Retina (tissue), 1 donor: ENCODE data around the gene BCR.

Experiments used
- DNase-seq: peaks from one replicate; pipeline ENCODE4 v3.0.0-alpha.2; 2016

The BCR gene

GRCh38 chr22:23178512-23179254 is 1.6 kb upstream of the BCR start:
- DNase-seq: peak; percentile 89

- DNase-seq: peak; percentile 72
Observed at GRCh38 chr22:23179381-23180299, 669 bp upstream of the BCR start.

GRCh38 chr22:23180893-23181720 is 798 bp downstream of the BCR start:
- peak; percentile 62 for DNase-seq

GRCh38 chr22:23181721-23182308 is 1.5 kb downstream of the BCR start:
- no peak for DNase-seq

- DNase-seq: no peak
Observed at GRCh38 chr22:23182309-23183060, 2.2 kb downstream of the BCR start.

GRCh38 chr22:23183061-23183698 is 2.9 kb downstream of the BCR start:
- DNase-seq: peak; percentile 64

GRCh38 chr22:23184100-23184763 is 3.9 kb downstream of the BCR start:
- DNase-seq: no peak

- DNase-seq: peak; percentile 62
Observed at GRCh38 chr22:23184764-23185113, 4.4 kb downstream of the BCR start.

GRCh38 chr22:23187211-23187610 is 6.9 kb downstream of the BCR start:
- no peak for DNase-seq

- DNase-seq: no peak
Observed at GRCh38 chr22:23187871-23188700, 7.8 kb downstream of the BCR start.

GRCh38 chr22:23190526-23190925 is 10.2 kb downstream of the BCR start:
- DNase-seq: no peak

GRCh38 chr22:23192133-23192532 is 11.8 kb downstream of the BCR start:
- DNase-seq: peak; percentile 45

- no peak for DNase-seq
Observed at GRCh38 chr22:23192558-23192957, 12.2 kb downstream of the BCR start.

GRCh38 chr22:23193196-23193827 is 13.0 kb downstream of the BCR start:
- peak; percentile 67 for DNase-seq

- DNase-seq: no peak
Observed at GRCh38 chr22:23193882-23194281, 13.6 kb downstream of the BCR start.

GRCh38 chr22:23196165-23196564 is 15.9 kb downstream of the BCR start:
- DNase-seq: no peak

GRCh38 chr22:23197836-23198235 is 17.5 kb downstream of the BCR start:
- DNase-seq: no peak

GRCh38 chr22:23199159-23199558 is 18.9 kb downstream of the BCR start:
- DNase-seq: no peak

- DNase-seq: no peak
Observed at GRCh38 chr22:23200898-23201297, 20.6 kb downstream of the BCR start.
